H1 (cell line): ENCODE results near the gene APOL2. TPM values are rescaled to one million over a fixed set of nuclear protein-coding genes. Genes with fewer than 3 reads are reported as not detected.

Experiments
- CTCF ChIA-PET: fragments of 300-600 bp; sonication (Branson Sonifier 250); formaldehyde crosslinking; loops from one replicate; lab custom pipeline; 2021; ENCODE audit not compliant: partially characterized antibody; lab: Charles Lee
- POLR2A ChIA-PET: fragments of 300-600 bp; sonication (Branson Sonifier 250); formaldehyde crosslinking; loops from one replicate; lab custom pipeline; 2021; ENCODE audit warnings: inconsistent platforms; ENCODE audit not compliant: partially characterized antibody; lab: Charles Lee
- DNase-seq, 2 experiments: peaks; one replicate each; pipeline versions ENCODE4 v3.0.0 to v3.0.0-alpha.2; 2010 to 2022; ENCODE audit warnings: low spot score in 2 of 2, low read depth in 1 of 2, mixed read lengths in 1 of 2
- FAIRE-seq: peaks from 2 replicates; lab custom pipeline; 2011; peaks lifted over from hg19 to GRCh38; lab: Jason Lieb, UNC
- H2AFZ ChIP-seq: 2 replicates; pipeline ENCODE4 v1.8.1; 2012; ENCODE audit warnings: low read length, inconsistent platforms
- H2AK5ac ChIP-seq: 2 replicates; pipeline ENCODE4 v1.6.1; 2013; ENCODE audit warnings: low read depth, low read length
- H2BK120ac ChIP-seq: replicated peaks from 2 replicates; pipeline ENCODE3; 2013; ENCODE audit warnings: low read depth, low read length, inconsistent platforms
- H2BK12ac ChIP-seq: 2 replicates; pipeline ENCODE4 v1.6.1; 2013; ENCODE audit warnings: low read depth, low read length
- H2BK15ac ChIP-seq: 2 replicates; pipeline ENCODE4 v1.6.1; 2013; ENCODE audit warnings: low read length
- H2BK20ac ChIP-seq: 2 replicates; pipeline ENCODE4 v1.6.1; 2013; ENCODE audit warnings: low read length
- H2BK5ac ChIP-seq: 2 replicates; pipeline ENCODE4 v1.6.1; 2013; ENCODE audit warnings: low read depth, low read length
- H3K14ac ChIP-seq: 2 replicates; pipeline ENCODE4 v1.6.1; 2013; ENCODE audit warnings: inconsistent platforms; ENCODE audit not compliant: insufficient read length
- H3K18ac ChIP-seq: 2 replicates; pipeline ENCODE4 v1.6.1; 2013; ENCODE audit warnings: low read length; ENCODE audit errors: extremely low read depth
- H3K23ac ChIP-seq: 2 replicates; pipeline ENCODE4 v1.6.1; 2013; ENCODE audit warnings: inconsistent platforms; ENCODE audit not compliant: insufficient read length
- H3K23me2 ChIP-seq: 2 replicates; pipeline ENCODE4 v1.6.1; 2013; ENCODE audit warnings: low read depth, low read length
- H3K27ac ChIP-seq: 2 replicates; pipeline ENCODE4 v1.6.1; 2011; ENCODE audit warnings: low read depth, low read length, inconsistent platforms
- H3K27me3 ChIP-seq, 4 experiments: replicated peaks in 1 of 4; 1 replicate in 1 of 4; 2 replicates in 3 of 4; pipeline versions ENCODE4 v1.6.1 to v1.8.1; 2011 to 2013; ENCODE audit warnings: low read length in 3 of 4, mild to moderate bottlenecking in 3 of 4, inconsistent platforms in 2 of 4, mixed read lengths in 2 of 4, moderate library complexity in 1 of 4; ENCODE audit not compliant: control insufficient read depth in 3 of 4, insufficient read depth in 3 of 4; ENCODE audit errors: extremely low read depth in 1 of 4
- H3K36me3 ChIP-seq, 4 experiments: 2 replicates each; pipeline versions ENCODE4 v1.6.1 to v1.8.1; 2011 to 2013; ENCODE audit warnings: mild to moderate bottlenecking in 4 of 4, low read length in 3 of 4, moderate library complexity in 2 of 4, control low read depth in 1 of 4, inconsistent platforms in 1 of 4; ENCODE audit not compliant: insufficient read depth in 4 of 4, control insufficient read depth in 2 of 4
- H3K4ac ChIP-seq: replicated peaks from 2 replicates; pipeline ENCODE3; 2013; ENCODE audit warnings: low read length, low read depth, mixed read lengths, inconsistent platforms; ENCODE audit not compliant: insufficient read length
- H3K4me1 ChIP-seq, 4 experiments: replicated peaks in 1 of 4; 1 replicate in 1 of 4; 2 replicates in 3 of 4; pipeline versions ENCODE4 v1.6.1 to v1.8.1; 2011 to 2013; ENCODE audit warnings: low read length in 3 of 4, inconsistent platforms in 2 of 4, mixed read lengths in 1 of 4; ENCODE audit not compliant: insufficient read depth in 4 of 4, control insufficient read depth in 3 of 4
- H3K4me2 ChIP-seq, 2 experiments: 2 replicates each; pipeline versions ENCODE4 v1.6.1 to v1.8.1; 2011 to 2013; ENCODE audit warnings: low read depth in 2 of 2, low read length in 2 of 2, control low read depth in 1 of 2, inconsistent platforms in 1 of 2, mild to moderate bottlenecking in 1 of 2; ENCODE audit not compliant: insufficient read depth in 1 of 2
- H3K4me3 ChIP-seq, 4 experiments: fragments of 200-600, 300-600 bp in 1 of 4; sonication (generic), shearing (Covaris generic), sonication (Bioruptor Twin) in 1 of 4; 2 replicates each; pipeline versions ENCODE4 v1.5.1 to v1.8.1; 2011 to 2016; ENCODE audit warnings: low read length in 4 of 4, low read depth in 3 of 4, control low read depth in 2 of 4, inconsistent platforms in 2 of 4, mild to moderate bottlenecking in 2 of 4, mixed read lengths in 1 of 4, moderate library complexity in 1 of 4; ENCODE audit not compliant: insufficient read depth in 2 of 4; ENCODE audit errors: extremely low read depth in 1 of 4
- H3K56ac ChIP-seq: replicated peaks from 2 replicates; pipeline ENCODE3; 2013; ENCODE audit warnings: low read depth, mild to moderate bottlenecking, mixed read lengths, low read length, inconsistent platforms; ENCODE audit not compliant: insufficient read length
- H3K79me1 ChIP-seq: 2 replicates; pipeline ENCODE4 v1.6.1; 2013; ENCODE audit warnings: low read depth, low read length, control low read depth
- H3K79me2 ChIP-seq, 2 experiments: 2 replicates each; pipeline versions ENCODE4 v1.6.1 to v1.8.1; 2012 to 2013; ENCODE audit warnings: low read length in 2 of 2, mild to moderate bottlenecking in 2 of 2, inconsistent platforms in 1 of 2; ENCODE audit not compliant: insufficient read depth in 2 of 2, control insufficient read depth in 1 of 2
- H3K9ac ChIP-seq, 4 experiments: replicated peaks in 1 of 4; 1 replicate in 1 of 4; 2 replicates in 3 of 4; pipeline versions ENCODE4 v1.6.1 to v1.8.1; 2011 to 2013; ENCODE audit warnings: low read depth in 3 of 4, low read length in 3 of 4, control low read depth in 2 of 4, mild to moderate bottlenecking in 2 of 4, moderate library complexity in 2 of 4, inconsistent platforms in 1 of 4; ENCODE audit errors: extremely low read depth in 1 of 4
- H3K9me3 ChIP-seq, 2 experiments: 2 replicates each; pipeline versions ENCODE4 v1.6.1 to v1.8.1; 2012 to 2013; ENCODE audit warnings: mild to moderate bottlenecking in 2 of 2, moderate library complexity in 2 of 2, control low read depth in 1 of 2, inconsistent platforms in 1 of 2, low read depth in 1 of 2, low read length in 1 of 2, mixed read lengths in 1 of 2; ENCODE audit not compliant: insufficient read depth in 2 of 2
- H4K20me1 ChIP-seq, 2 experiments: replicated peaks in 1 of 2; 2 replicates each; pipeline versions ENCODE3 to v1.8.1; 2011 to 2013; ENCODE audit warnings: inconsistent platforms in 2 of 2, low read length in 2 of 2, mild to moderate bottlenecking in 1 of 2; ENCODE audit not compliant: insufficient read depth in 2 of 2, control insufficient read depth in 1 of 2
- H4K5ac ChIP-seq: 2 replicates; pipeline ENCODE4 v1.6.1; 2013; ENCODE audit warnings: low read length, low read depth, mixed read lengths, inconsistent platforms; ENCODE audit not compliant: insufficient read length
- H4K8ac ChIP-seq: 2 replicates; pipeline ENCODE4 v1.8.0; 2013; ENCODE audit warnings: mild to moderate bottlenecking, moderate library complexity, low read length, inconsistent platforms; ENCODE audit not compliant: insufficient read depth; ENCODE audit errors: extremely low read depth
- H4K91ac ChIP-seq: replicated peaks from 2 replicates; pipeline ENCODE3; 2013; ENCODE audit warnings: low read length, mixed read lengths, inconsistent platforms; ENCODE audit not compliant: insufficient read length
- GABPA ChIP-seq: IDR thresholded peaks from 2 replicates; pipeline ENCODE4 v1.6.1; 2011; ENCODE audit warnings: mild to moderate bottlenecking, low read length, moderate library complexity, borderline replicate concordance; ENCODE audit not compliant: insufficient read depth
- NANOG ChIP-seq: IDR thresholded peaks from 2 replicates; pipeline ENCODE4 v1.6.1; 2011; ENCODE audit warnings: low read length, low read depth, mild to moderate bottlenecking, inconsistent platforms; ENCODE audit not compliant: insufficient read depth, poor library complexity, severe bottlenecking
- PHF8 ChIP-seq: fragments of 200-600 bp; sonication (generic); conservative IDR thresholded peaks from 2 replicates; pipeline ENCODE4 v1.7.1; 2012; ENCODE audit warnings: low read depth, mild to moderate bottlenecking, inconsistent platforms, low read length, moderate library complexity
- RAD21 ChIP-seq, 2 experiments: IDR thresholded peaks in 1 of 2; conservative IDR thresholded peaks in 1 of 2; 2 replicates each; pipeline ENCODE4 v1.6.1; 2011; ENCODE audit warnings: low read depth in 2 of 2, low read length in 2 of 2, improper control_type of control experiment in 1 of 2, inconsistent platforms in 1 of 2, mild to moderate bottlenecking in 1 of 2, moderate library complexity in 1 of 2
- RNF2 ChIP-seq: fragments of 200-900, 300-1000 bp; sonication (generic); IDR thresholded peaks from 2 replicates; pipeline ENCODE4 v1.7.1; 2016; ENCODE audit warnings: borderline replicate concordance, low read depth, mild to moderate bottlenecking, antibody characterized with exemption, low read length; ENCODE audit not compliant: poor library complexity, severe bottlenecking; ENCODE audit errors: missing control alignments
- SAP30 ChIP-seq: fragments of 300-600 bp; sonication (generic); IDR thresholded peaks from 2 replicates; pipeline ENCODE4 v1.7.1; 2012; ENCODE audit warnings: low read length, moderate library complexity, mild to moderate bottlenecking, inconsistent platforms; ENCODE audit not compliant: insufficient read depth, insufficient replicate concordance
- SP2 ChIP-seq: IDR thresholded peaks from 2 replicates; pipeline ENCODE4 v1.6.1; 2012; ENCODE audit warnings: mild to moderate bottlenecking, low read length, inconsistent platforms
- TAF7 ChIP-seq: optimal IDR thresholded peaks from 2 replicates; pipeline ENCODE3; 2011; ENCODE audit warnings: low read depth, mild to moderate bottlenecking, inconsistent platforms, low read length, moderate library complexity, borderline replicate concordance
- USF2 ChIP-seq: IDR thresholded peaks from 2 replicates; pipeline ENCODE4 v1.6.1; 2011; ENCODE audit warnings: low read length, improper control_type of control experiment
- WGBS, 2 experiments: shearing (Covaris generic) in 1 of 2; methylation state at CpG; one replicate each; pipeline versions ENCODE4 v1.1.6 to v1.1.7; 2013 to 2015; ENCODE audit warnings: low lambda C conversion rate in 2 of 2, mixed read lengths in 2 of 2, inconsistent platforms in 1 of 2, low coverage in 1 of 2, missing lambda C conversion rate in 1 of 2; ENCODE audit not compliant: insufficient replicate concordance in 2 of 2, insufficient coverage in 1 of 2, insufficient read length in 1 of 2; ENCODE audit errors: extremely low coverage in 1 of 2, missing lambda C conversion rate in 1 of 2; 5-methylcytosine and 5-hydroxymethylcytosine counted together
- polyA plus RNA-seq, 7 experiments: library from polyadenylated mRNA; depleted of rRNA in 3 of 7; stranded (reverse) in 5 of 7; unstranded in 2 of 7; fragments of >200 nt in 5 of 7; fragments of 200-250 nt in 2 of 7; gene quantifications; 1 replicate in 5 of 7; 2 replicates in 1 of 7; 4 replicates in 1 of 7; pipeline versions ENCODE4 v1.2.1 to v1.2.3, GENCODE V29; 2011 to 2013; ENCODE audit warnings: missing spikeins in 2 of 7, mixed read lengths in 2 of 7
- total RNA-seq: library from RNA; stranded (reverse); fragmentation: NEBNext Ultra II Directional; extraction: Animal tissue kit (Norgen Biotek cat#: 25700); gene quantifications from 2 replicates; pipeline ENCODE4 v1.2.1, GENCODE V29; 2021

APOL2 gene
- total and polyA plus RNA-seq, 2 of the 8 experiments (the other 6 are each of a cell fraction or from before 2014, with no cell fraction given): 8.1 to 11.0 TPM

GRCh38 chr22:36208914-36209313, 30.4 kb downstream of the APOL2 start:
- Histone ChIP-seq H3K9me3 (peaks cover 0 to 4% of the 10 kb centered on the region in 2 experiments; a peak in 1 of 4 replicates), H4K20me1 (no peaks in the 10 kb centered on the region), H3K56ac (no peak overlapping the region), H4K8ac (no peak overlapping the region), H2BK120ac (no peak overlapping the region), H2AFZ (no peak overlapping the region), H2BK15ac (no peak overlapping the region), H2BK5ac (no peak overlapping the region), H2BK12ac (no peak overlapping the region), H3K36me3 (no peaks in the 10 kb centered on the region), H3K9ac (no peak overlapping the region), H2BK20ac (no peak overlapping the region), H3K18ac (no peak overlapping the region), H3K79me1 (no peaks in the 10 kb centered on the region), H3K23ac (no peak overlapping the region), H3K4ac (no peak overlapping the region), H3K23me2 (no peaks in the 10 kb centered on the region), H3K4me2 (no peak overlapping the region), H3K79me2 (no peaks in the 10 kb centered on the region), H3K4me3 (no peak overlapping the region), H3K14ac (no peak overlapping the region), H3K27ac (no peak overlapping the region), H4K5ac (no peak overlapping the region), H4K91ac (no peak overlapping the region), H3K4me1 (no peaks in the 10 kb centered on the region), H3K27me3 (no peaks in the 10 kb centered on the region), H2AK5ac (no peak overlapping the region)
- DNase-seq (no peak), FAIRE-seq (no peak)
- ChIA-PET CTCF (interaction anchor here (1.5 to 1.6 kb wide), 3 partner anchors 10 to 16 kb away, joined by 3 to 7 read pairs (median 4); no protein-coding TSS in a partner anchor), POLR2A (interaction anchor here (1.0 kb wide), 1 partner anchor 31 kb away, joined by 3 read pairs; the partner anchor contains the start of gene APOL2)
- 83% methylated on average over 1 of the region's 1 CpG; no CpG with 5 or more reads in 1 of the 2 experiments for WGBS, 2 experiments
- TF ChIP-seq NANOG (no peak), RNF2 (no peak), PHF8 (no peak), SAP30 (no peak), USF2 (no peak), RAD21 (IDR thresholded peaks at IDR 0.05 in 1 of 2, conservative IDR thresholded peaks at IDR 0.05 in 1 of 2; ENCODE audit: low read depth in 2 of 2, low read length in 2 of 2) (no peak), GABPA (no peak), SP2 (no peak), TAF7 (no peak)
